ENCODE measurements around the gene TMEM59L. TPM values are rescaled to one million over a fixed set of nuclear protein-coding genes. Genes with fewer than 3 reads are reported as not detected.

The TMEM59L gene
- total and polyA plus RNA-seq, 10 of the 15 experiments (the other 5 are each of a cell fraction or from before 2014, with no cell fraction given), result 0.06 TPM; not detected in 9

- TF ChIP-seq E2F8 (IDR thresholded peaks at IDR 0.05; ENCODE audit: low read depth, partially characterized antibody), result peak; percentile 70
- peak; percentile 90 for TF ChIP-seq IKZF1 (conservative IDR thresholded peaks at IDR 0.05)
- peak; percentile 84 for TF ChIP-seq MYC (IDR thresholded peaks at IDR 0.05; ENCODE audit: insufficient read depth, insufficient read length, insufficient replicate concordance, low read length, severe bottlenecking)
- 0 out of 2 replicates have a peak, but pooled peaks have one; percentile 55 for TF ChIP-seq RCOR1 (conservative IDR thresholded peaks at IDR 0.05; ENCODE audit: low read depth, low read length)
- peak; percentile 81 for TF ChIP-seq BACH1 (IDR thresholded peaks at IDR 0.05; ENCODE audit: borderline replicate concordance)
- TF ChIP-seq, protein P1, sequence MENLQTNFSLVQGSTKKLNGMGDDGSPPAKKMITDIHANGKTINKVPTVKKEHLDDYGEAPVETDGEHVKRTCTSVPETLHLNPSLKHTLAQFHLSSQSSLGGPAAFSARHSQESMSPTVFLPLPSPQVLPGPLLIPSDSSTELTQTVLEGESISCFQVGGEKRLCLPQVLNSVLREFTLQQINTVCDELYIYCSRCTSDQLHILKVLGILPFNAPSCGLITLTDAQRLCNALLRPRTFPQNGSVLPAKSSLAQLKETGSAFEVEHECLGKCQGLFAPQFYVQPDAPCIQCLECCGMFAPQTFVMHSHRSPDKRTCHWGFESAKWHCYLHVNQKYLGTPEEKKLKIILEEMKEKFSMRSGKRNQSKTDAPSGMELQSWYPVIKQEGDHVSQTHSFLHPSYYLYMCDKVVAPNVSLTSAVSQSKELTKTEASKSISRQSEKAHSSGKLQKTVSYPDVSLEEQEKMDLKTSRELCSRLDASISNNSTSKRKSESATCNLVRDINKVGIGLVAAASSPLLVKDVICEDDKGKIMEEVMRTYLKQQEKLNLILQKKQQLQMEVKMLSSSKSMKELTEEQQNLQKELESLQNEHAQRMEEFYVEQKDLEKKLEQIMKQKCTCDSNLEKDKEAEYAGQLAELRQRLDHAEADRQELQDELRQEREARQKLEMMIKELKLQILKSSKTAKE (IDR thresholded peaks at IDR 0.05; ENCODE audit: low read depth, poor library complexity, severe bottlenecking), result no peak
- TF ChIP-seq RELB (IDR thresholded peaks at IDR 0.05; ENCODE audit: low read depth), result peak; percentile 48; the same call in 1 of the 2 replicates
- TF ChIP-seq ZZZ3 (IDR thresholded peaks at IDR 0.05; ENCODE audit: control insufficient read depth, insufficient read length, low read depth), result no peak
- TF ChIP-seq, protein P2, sequence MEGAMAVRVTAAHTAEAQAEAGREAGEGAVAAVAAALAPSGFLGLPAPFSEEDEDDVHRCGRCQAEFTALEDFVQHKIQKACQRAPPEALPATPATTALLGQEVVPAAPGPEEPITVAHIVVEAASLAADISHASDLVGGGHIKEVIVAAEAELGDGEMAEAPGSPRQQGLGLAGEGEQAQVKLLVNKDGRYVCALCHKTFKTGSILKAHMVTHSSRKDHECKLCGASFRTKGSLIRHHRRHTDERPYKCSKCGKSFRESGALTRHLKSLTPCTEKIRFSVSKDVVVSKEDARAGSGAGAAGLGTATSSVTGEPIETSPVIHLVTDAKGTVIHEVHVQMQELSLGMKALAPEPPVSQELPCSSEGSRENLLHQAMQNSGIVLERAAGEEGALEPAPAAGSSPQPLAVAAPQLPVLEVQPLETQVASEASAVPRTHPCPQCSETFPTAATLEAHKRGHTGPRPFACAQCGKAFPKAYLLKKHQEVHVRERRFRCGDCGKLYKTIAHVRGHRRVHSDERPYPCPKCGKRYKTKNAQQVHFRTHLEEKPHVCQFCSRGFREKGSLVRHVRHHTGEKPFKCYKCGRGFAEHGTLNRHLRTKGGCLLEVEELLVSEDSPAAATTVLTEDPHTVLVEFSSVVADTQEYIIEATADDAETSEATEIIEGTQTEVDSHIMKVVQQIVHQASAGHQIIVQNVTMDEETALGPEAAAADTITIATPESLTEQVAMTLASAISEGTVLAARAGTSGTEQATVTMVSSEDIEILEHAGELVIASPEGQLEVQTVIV (IDR thresholded peaks at IDR 0.05; ENCODE audit: borderline replicate concordance, partially characterized antibody), result peak; percentile 35
- TF ChIP-seq, protein P3, sequence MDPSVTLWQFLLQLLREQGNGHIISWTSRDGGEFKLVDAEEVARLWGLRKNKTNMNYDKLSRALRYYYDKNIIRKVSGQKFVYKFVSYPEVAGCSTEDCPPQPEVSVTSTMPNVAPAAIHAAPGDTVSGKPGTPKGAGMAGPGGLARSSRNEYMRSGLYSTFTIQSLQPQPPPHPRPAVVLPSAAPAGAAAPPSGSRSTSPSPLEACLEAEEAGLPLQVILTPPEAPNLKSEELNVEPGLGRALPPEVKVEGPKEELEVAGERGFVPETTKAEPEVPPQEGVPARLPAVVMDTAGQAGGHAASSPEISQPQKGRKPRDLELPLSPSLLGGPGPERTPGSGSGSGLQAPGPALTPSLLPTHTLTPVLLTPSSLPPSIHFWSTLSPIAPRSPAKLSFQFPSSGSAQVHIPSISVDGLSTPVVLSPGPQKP (IDR thresholded peaks at IDR 0.05; ENCODE audit: low read depth, low read length), result peak; percentile 98
- TF ChIP-seq CREM (IDR thresholded peaks at IDR 0.05; ENCODE audit: low read depth), result peak; percentile 97
- peak; percentile 99 for TF ChIP-seq MAX (IDR thresholded peaks at IDR 0.05; ENCODE audit: low read depth, low read length)
- peak; percentile 70 for TF ChIP-seq E2F4 (IDR thresholded peaks at IDR 0.05; ENCODE audit: low read depth, low read length)
- peak; percentile 50 to 90 for TF ChIP-seq EGR1 (IDR thresholded peaks at IDR 0.05; ENCODE audit: borderline replicate concordance in 1 of 2, low read depth in 2 of 2, low read length in 2 of 2)
Measured at GRCh38 chr19:18571564-18572344, 40.9 kb upstream of the TMEM59L start, which contains the start of gene UBA52 (continued).
